Kidney glomerular epithelial cell (primary cell): ENCODE results near the gene ZDHHC7.

Experiments used
- DNase-seq: peaks from one replicate; lab custom pipeline; 2025; lab: John Stamatoyannopoulos, UW

Gene ZDHHC7

GRCh38 chr16:84993926-84994325, 17.4 kb downstream of the ZDHHC7 start:
- DNase-seq: no peak

- DNase-seq: no peak
These were observed 18.6 kb downstream of the ZDHHC7 start for GRCh38 chr16:84992717-84993075.

DNA sequence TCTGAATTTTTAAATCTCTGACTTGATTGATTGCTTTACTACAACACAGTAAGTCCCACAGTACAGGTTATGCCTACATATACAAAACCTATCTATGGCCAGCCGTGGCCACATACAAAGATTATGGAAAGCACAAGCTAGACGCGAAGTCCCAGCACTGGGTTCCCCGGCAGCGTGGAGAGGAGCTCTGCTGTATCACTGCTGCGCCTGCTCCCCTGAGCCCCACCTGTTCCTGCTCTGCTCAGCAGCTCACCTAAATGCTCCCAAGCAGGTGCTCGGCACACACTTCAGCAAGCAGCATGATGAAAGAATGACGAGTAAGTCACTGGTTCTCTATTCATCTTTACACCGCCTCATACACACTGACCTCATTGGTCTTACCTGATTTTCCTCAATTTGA, 20.6 kb downstream of the ZDHHC7 start:
- no peak for DNase-seq

DNA sequence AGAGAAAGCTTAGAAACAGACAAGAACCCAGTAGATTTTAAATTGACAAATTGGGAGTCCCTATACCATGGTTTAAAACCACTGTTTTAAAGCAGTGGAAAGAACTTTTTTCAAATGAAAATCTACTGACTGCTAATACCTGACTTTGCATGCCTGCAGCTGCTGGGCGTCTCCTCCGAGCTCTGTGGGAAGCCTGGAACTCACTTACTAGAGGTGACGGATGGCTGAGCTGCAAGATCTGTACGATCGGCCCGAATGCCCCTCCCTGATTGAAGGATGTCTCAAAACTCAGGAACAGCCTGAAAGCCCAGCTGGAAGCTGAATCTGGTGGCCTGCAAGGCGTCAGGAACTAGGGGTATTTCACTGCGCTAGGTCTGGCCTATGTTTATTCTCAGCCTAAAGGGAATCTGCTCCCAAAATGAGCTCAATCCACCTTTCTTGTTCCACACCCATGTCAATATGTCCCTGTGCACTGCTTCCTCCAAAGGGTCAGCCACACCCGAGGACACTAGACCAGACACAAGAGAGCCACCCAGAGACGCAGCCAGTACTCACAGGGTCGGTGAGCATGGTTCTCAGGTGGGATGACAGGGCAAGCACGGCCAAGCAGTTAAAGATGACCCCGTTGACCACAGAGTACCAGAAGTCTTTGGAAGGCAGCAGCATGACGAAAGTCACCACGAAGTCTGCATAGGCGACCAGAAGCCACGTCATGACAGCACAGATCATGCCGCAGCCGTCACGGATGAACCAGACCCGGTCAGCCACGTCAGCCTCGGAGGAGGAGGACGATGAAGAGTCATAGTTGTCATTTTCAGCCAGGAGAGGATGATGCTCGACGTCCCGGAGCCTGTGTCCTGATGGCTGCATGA, 21.4 kb downstream of the ZDHHC7 start:
- DNase-seq: no peak

DNA sequence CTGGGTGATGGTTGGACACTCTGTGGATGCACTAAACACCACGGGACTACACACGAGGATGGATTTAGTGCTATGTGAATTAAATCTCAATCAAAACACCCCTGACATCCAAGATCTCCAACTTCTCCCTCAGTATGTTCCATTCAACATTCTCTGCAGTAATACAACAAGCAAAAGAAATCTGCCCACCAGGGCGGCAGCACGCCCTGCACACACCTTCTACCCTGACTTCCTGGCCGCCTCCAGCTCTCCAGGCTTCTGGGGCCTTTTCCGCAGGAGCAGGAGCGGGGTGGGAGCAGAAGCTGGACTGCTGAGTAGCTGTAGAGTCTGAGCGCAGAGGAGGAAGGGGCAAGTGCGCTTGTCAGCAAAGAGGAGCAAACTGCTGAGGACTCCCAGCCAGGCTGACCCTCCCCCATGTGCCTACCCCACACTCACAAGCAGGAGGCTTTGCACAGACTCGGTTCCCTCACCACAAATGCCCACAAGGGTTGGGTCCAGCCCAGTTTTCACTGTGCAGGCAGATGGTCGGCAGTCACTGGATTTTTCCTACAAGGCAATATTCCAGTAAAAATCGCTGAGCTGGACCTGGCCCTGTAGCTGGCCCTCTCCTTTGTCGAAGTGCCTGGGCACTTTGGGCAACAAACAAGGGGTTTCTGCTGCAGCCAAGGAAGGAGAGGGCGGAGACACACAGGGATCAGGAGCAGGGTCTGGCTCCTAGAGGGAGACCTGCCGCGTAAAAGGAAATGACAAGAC, 22.8 kb downstream of the ZDHHC7 start:
- DNase-seq: no peak

- no peak for DNase-seq
These were observed 24.5 kb downstream of the ZDHHC7 start for GRCh38 chr16:84986879-84987278.

DNA sequence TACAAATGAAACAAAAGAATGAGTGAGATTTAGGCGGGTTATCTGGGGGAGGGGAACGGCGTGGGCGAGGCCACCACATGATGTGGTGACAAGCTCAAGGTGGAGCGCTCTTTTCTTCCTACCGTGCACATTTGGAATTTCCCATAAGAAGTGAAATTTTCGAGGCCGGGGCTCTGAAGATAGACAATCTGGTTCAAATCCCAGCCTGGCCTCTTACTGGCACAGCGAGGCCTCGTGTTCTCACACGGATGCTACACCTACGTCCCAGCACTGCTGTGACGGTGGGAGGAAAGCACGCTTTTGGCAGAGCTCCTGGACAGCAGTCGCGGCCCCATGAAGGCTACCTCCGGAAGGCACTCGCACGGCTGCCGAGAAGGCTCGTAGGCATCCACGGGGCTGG, 25.2 kb downstream of the ZDHHC7 start:
- no peak for DNase-seq

- DNase-seq: peak; percentile 45
These were observed 26.0 kb downstream of the ZDHHC7 start for GRCh38 chr16:84985079-84986065.

DNA sequence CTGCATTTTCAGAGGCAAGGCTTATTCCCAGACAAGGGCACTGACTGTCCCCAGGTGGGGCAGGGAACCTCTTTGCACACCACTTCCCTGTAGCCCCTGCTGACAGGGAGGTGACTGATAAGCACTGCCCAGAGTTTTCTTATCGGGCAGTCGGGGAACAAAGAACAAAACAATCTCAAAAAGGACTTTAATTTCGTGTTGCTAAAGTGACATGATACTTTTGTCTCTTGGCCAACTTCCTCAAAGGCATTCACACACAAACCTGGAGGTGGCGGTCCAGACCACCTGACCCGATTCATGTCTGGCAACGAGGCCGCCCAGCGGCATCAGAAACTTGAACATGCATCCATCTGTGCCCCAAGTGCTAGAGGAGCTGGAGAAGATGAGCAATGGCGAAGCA, 28.9 kb downstream of the ZDHHC7 start:
- no peak for DNase-seq

DNA sequence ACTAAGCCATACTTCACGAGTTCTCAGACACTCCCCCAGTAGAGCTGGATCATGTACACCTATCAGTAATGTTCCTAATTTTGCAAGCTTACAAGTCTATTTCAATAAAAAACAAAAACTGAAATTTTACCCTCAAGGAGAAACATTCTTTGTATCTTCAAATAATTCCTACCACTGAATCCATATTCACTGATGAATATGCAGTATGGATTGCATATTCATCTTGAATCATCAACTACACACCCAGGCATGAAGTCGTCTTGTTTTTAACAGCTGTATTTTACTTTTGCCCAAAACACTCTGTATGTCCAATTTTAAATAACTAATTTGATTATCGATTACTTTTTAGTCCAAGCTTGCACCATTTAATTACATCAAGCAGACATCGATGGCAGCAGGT, 31.8 kb downstream of the ZDHHC7 start:
- no peak for DNase-seq

- no peak for DNase-seq
These were observed 34.5 kb downstream of the ZDHHC7 start for GRCh38 chr16:84976644-84977400.

- no peak for DNase-seq
These were observed 35.8 kb downstream of the ZDHHC7 start for GRCh38 chr16:84975522-84975921.

GRCh38 chr16:84975066-84975465, 36.3 kb downstream of the ZDHHC7 start:
- DNase-seq: no peak

DNA sequence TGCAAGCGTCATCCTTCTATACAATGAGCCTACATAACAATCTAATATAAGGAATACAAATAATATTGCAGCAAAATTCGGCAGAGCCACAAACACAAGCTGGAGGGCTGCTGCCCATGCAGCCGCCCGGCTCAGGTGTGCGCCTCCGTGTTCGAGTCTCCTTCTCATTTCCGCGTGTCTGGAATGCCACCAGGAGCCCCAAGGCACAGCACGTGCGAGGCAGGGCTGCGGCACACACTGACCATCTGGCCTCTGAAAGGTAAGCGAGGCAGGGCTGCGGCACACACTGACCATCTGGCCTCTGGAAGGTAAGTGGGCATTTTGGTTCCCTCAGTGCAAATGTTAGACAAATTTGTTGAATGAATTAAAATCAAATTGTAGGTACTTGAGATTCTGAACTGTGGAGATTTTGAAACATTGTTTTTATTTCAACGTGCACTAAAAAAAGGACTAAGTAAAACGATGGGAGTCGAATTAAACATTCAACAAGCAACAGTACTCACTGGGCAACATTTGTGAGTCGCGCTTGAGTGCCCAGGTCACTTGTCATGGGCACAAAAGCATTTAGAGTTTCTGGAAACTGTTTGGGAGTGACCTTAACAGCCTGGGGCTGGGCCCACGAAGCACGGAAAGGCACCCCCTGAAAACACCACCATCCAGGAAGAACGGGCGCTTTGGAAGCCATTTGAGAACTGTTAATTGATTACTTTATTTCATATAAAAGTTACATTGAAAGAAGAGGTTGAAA, 37.4 kb downstream of the ZDHHC7 start:
- no peak for DNase-seq

- DNase-seq: no peak
These were observed 38.1 kb downstream of the ZDHHC7 start for GRCh38 chr16:84973236-84973635.

DNA sequence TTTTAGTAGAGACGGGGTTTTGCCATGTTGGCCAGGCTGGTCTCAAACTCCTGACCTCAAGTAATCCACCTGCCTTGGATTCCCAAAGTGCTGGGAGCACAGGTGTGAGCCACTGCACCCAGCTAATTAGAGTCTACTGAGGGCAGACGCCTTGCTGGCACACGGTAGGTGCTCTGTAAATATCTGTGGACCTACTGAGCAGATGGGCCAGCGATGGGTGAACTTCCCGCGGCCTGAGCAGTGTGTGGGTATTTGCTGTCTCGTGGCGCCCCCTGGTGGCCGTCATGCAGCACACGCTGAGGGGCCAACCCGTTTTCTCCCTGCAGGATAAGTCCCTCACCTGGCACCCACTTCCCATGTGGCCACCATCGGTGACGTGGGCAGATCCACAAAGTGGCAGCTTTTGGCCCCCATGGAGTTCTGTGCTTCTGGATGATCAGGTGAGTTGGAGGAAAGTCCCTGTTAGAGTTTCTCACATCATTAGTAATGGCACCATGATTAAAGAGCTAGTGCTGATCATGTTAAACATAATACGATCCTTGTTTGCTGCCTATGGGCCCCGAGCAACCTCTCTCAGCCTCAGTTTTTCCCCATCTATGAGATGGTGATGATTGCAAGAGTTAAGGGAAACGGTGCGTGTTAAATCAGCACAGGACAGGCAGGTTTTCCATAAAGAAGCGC, 40.7 kb downstream of the ZDHHC7 start:
- DNase-seq: peak; percentile 56

GRCh38 chr16:84967828-84968227, 43.5 kb downstream of the ZDHHC7 start:
- DNase-seq: no peak

DNA sequence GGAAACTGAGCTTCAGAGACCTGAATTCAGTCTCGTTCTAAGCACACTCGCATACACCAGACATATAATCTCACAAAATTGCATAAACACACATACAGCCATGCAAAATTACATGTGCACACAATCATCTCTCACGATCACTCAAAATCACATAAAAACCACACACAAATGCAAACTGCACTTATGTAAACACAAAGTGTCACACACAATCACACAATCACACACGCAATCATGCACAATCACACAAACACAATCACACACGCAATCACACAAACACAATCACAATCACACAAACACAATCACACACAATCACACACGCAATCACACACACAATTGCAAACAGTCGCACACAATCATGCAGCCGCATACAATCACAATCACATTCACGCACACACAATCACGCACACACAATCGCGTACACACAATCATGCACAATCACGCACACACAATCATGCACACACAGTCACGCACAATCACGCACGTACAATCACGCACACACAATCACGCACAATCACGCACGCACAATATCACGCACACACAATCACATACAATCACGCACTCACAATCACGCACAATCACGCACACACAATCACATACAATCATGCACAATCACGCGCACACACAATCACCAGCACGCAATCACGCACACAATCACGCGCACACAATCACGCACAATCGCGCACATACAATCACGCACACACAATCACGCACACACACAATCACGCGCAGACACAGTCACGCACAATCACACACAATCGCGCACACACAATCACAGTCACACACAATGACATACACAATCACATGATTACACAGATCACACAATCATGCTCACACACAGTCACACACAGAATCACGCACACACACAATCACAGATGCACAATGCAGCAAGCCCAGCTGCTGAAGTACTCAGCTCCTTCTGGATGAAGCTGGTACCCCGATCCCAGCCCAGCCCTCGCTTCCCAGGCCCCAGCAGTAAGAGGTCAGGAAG, 45.6 kb downstream of the ZDHHC7 start:
- DNase-seq: no peak
